Right forelimb (tissue), 1 donor: Measurements from ENCODE around the gene SLC43A2.

Source experiments
- DNase-seq: peaks from one replicate; pipeline ENCODE4 v3.0.0-alpha.2; 2018

Gene SLC43A2

GRCh38 chr17:1643293-1643998, 14.8 kb upstream of the SLC43A2 start:
- peak; percentile 56 for DNase-seq

- no peak for DNase-seq
These were observed 12.4 kb upstream of the SLC43A2 start for GRCh38 chr17:1641065-1641403.

- no peak for DNase-seq
These were observed 11.9 kb upstream of the SLC43A2 start for GRCh38 chr17:1640329-1641064.

GRCh38 chr17:1639549-1640180, 11.0 kb upstream of the SLC43A2 start:
- no peak for DNase-seq

GRCh38 chr17:1638624-1639300, 10.1 kb upstream of the SLC43A2 start:
- no peak for DNase-seq

GRCh38 chr17:1638171-1638590, 9.5 kb upstream of the SLC43A2 start:
- peak; percentile 55 for DNase-seq

- DNase-seq: no peak
These were observed 8.2 kb upstream of the SLC43A2 start for GRCh38 chr17:1636732-1637285.

GRCh38 chr17:1635675-1636465, 7.2 kb upstream of the SLC43A2 start:
- DNase-seq: no peak

- no peak for DNase-seq
These were observed 6.4 kb upstream of the SLC43A2 start for GRCh38 chr17:1634841-1635650.

- DNase-seq: no peak
These were observed 2.0 kb upstream of the SLC43A2 start for GRCh38 chr17:1630662-1631061.

GRCh38 chr17:1629504-1630310, 1.1 kb upstream of the SLC43A2 start:
- DNase-seq: peak; percentile 61

GRCh38 chr17:1628856-1629503, 346 bp upstream of the SLC43A2 start:
- DNase-seq: peak; percentile 95

GRCh38 chr17:1627182-1627981, 1.3 kb downstream of the SLC43A2 start:
- DNase-seq: no peak

GRCh38 chr17:1626333-1626732, 2.3 kb downstream of the SLC43A2 start:
- DNase-seq: no peak

GRCh38 chr17:1625581-1625980, 3.1 kb downstream of the SLC43A2 start:
- no peak for DNase-seq

- no peak for DNase-seq
These were observed 3.6 kb downstream of the SLC43A2 start for GRCh38 chr17:1625053-1625452.

GRCh38 chr17:1624650-1625049, 4.0 kb downstream of the SLC43A2 start:
- no peak for DNase-seq

- no peak for DNase-seq
These were observed 5.5 kb downstream of the SLC43A2 start for GRCh38 chr17:1623057-1623630.
